NCI-H2227 (cell line): ENCODE data around the gene C21orf58.
"Not testable (repeated sequence)": the region's sequence is repeated elsewhere in the genome, so short reads cannot be mapped to it uniquely, and the experiment has no call there.

Source experiments
- DNase-seq: peaks from one replicate; lab custom pipeline; 2025; ENCODE audit not compliant: unreplicated experiment; lab: John Stamatoyannopoulos, UW

The C21orf58 gene

GRCh38 chr21:46323710-46324389 is at the start of gene C21orf58, which contains the start of gene PCNT:
TSS of gene C21orf58 (minus strand) at chr21:46323870. CDS start at chr21:46322738, 1,132 bp downstream.
TSS of gene PCNT (plus strand) at chr21:46324156. CDS start at chr21:46324229, 73 bp downstream.
- DNase-seq, result peak; percentile 99

- DNase-seq, result not testable (repeated sequence)
Observed at GRCh38 chr21:46372947-46373346, 49.3 kb upstream of the C21orf58 start.

- no peak for DNase-seq
Observed at GRCh38 chr21:46372014-46372485, 48.4 kb upstream of the C21orf58 start.

DNA sequence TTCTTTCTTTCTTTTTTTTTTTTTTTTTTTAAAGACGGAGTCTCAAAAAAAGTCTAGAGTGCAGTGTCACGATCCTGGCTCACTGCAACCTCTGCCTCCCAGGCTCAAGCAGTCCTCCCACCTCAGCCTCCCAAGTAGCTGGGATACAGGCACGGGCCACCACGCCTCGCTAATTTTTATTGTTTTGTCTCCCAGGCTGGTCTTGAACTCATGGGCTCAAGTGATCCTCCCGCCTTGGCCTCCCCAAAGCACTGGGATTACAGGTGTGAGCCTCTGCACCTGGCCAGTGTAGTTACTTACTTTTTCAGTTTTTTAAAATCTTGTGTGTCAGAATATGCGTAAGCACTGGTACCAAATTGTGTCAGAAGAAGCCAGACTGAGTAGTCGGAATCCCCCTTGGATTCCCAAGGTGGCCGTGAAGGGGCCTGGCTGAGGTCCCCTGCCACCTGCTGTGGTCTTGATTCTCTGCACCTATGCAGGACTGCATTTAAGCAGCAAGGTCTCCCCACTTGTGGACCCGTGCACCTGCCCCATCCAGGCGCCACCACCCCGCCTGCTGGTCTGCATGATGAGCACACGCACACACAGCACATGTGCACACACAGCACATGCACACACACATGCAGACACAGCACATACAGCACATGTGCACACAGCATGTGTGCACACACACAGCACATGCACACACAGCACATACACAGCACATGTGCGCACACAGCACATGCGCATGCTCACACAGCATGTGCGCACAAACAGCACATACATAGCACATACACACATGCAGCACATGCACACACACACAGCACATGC is 47.7 kb upstream of the C21orf58 start:
- no peak for DNase-seq

GRCh38 chr21:46369520-46370235 is 46.0 kb upstream of the C21orf58 start:
- DNase-seq, result no peak

DNA sequence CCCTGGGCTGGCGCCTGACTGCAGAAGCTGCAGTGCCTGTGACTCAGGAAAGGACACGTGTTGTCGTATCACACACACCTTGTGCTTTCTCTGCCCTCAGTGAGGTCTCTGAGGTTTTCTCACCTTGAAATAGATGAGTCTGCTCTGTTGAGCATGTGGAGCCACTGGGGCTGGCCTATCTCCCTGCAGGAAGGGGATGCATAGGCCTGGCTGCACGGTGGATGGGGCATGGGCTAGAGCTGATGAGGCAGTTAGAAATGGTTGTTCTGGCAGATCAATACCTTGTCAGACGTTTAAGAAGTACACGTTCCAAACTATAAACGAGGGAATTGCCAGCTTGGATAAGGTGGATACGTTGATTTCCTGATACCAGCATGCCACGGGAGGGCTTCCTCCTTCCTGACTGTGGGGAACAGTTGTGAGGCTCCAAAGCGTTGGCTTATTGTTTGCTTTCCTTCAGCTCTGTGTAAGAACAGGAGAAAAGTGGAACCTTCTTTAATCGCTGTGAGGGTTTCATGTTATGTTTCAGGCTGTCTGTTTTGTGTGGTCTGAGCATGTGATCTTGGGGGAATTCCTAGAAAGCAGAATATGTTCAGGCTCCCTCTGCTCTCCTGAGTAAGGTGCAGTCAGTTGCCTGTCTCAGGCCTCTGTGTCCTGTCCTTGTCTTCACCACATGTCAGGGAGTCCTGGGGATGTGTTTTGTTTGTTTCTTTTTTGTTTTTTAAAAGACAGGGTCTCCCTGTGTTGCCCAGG is 45.0 kb upstream of the C21orf58 start:
- DNase-seq, result no peak

- DNase-seq, result no peak
Observed at GRCh38 chr21:46366966-46367365, 43.3 kb upstream of the C21orf58 start.

GRCh38 chr21:46366561-46366960 is 42.9 kb upstream of the C21orf58 start:
- DNase-seq, result no peak

- no peak for DNase-seq
Observed at GRCh38 chr21:46366091-46366490, 42.4 kb upstream of the C21orf58 start.

DNA sequence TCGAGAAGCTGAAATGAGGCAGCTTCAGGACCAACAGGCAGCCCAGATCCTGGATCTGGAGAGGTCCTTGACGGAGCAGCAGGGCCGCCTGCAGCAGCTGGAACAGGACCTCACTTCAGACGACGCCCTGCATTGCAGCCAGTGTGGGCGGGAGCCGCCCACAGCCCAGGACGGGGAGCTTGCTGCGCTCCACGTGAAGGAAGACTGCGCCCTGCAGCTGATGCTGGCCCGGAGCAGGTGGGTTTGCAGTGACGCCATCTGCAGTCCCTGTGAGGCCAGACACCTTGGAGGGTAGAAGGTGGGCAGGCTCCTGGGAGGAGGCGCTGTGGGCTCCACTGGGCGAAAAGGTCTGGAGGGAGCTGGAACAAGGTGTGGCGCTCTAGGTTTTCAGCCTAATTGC is 40.0 kb upstream of the C21orf58 start:
- no peak for DNase-seq

DNA sequence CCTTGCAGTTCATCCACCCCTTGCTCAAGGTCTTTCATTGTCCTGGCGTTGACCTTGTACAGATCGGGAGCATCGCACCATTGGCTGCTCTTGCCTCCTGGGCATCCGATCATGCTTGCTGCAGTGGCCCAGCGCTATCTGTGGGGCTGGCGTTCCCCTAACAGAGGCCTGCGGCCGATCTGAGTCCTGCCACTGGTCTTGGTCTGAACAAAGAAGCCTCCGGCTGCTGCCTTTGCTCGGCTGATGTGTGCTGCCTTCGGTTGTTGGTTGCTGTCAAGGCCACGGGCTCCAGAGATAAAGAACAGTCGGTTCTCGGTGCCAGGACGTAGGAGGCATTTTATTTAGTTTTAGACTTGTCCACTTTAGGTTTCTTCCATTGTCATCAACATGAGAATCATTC is 39.3 kb upstream of the C21orf58 start:
- no peak for DNase-seq

GRCh38 chr21:46361935-46362334 is 38.3 kb upstream of the C21orf58 start:
- DNase-seq, result no peak

GRCh38 chr21:46361176-46361575 is 37.5 kb upstream of the C21orf58 start:
- no peak for DNase-seq

GRCh38 chr21:46357684-46358425 is 34.2 kb upstream of the C21orf58 start:
- no peak for DNase-seq

DNA sequence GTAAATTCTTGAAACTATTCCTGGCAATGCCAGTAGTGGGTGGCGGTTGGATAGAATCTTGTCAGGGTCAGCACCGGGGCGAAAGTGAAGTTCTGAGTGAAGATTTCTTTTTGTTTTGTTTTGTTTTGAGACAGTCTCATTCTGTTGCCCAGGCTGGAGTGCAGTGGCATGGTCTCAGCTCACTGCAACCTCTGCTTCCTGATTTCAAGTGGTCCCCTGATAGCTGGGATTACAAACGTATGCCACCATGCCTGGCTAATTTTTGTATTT is 33.6 kb upstream of the C21orf58 start:
- DNase-seq, result no peak

DNA sequence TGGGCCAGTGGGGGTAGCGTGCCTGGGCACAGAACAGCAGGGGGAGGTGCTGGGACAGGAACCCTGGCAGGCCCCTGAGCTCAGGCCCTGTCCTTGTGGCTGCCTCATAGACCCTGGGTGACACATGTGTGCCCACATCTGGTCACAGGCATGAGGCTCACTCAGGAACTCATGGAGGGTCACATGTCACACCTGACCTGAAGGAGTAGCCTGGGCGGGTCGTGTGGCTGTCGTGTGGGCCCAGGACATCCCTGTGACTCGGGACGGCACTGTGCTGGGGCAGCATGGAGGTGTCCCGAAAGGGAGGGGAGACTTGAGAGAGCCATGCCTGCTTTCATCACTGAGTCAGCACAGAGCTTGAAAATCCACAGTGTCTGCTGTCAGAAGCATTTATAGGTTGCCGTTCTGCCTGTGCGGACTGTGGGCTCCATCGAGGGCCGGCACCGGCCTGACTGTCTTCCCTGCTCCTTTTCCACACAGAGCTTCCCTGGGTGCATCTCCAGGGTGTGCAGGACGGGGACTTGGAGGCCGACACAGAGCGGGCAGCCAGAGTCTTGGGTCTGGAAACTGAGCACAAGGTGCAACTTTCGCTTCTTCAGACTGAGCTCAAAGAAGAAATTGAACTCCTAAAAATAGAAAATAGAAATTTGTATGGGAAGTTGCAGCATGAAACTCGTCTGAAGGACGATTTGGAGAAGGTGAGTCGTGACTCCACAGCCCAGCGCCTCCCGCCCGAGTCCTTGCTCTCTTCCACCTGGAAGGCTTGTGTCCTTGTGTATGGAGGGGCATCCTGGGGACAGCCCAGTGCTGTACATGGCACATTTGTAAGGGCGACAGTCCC is 33.0 kb upstream of the C21orf58 start:
- no peak for DNase-seq

DNA sequence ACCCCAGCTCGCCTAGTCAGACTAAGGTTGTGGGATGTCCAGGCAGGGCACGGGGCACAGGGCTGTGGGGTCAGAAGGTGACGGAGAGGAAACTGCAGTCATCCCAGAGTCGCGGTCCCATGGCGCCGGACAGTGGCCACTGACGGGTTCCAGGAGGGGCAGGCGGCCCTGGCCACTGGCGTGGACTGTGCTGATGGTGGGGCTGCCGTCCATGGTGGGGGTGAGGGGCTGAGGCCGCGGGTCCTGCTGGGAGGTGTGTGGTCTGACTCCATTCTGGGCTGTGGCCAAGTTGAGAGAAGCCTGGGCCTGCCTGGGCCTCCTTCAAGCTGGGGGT is 32.3 kb upstream of the C21orf58 start:
- DNase-seq, result no peak

GRCh38 chr21:46355161-46356004 is 31.7 kb upstream of the C21orf58 start:
- no peak for DNase-seq

DNA sequence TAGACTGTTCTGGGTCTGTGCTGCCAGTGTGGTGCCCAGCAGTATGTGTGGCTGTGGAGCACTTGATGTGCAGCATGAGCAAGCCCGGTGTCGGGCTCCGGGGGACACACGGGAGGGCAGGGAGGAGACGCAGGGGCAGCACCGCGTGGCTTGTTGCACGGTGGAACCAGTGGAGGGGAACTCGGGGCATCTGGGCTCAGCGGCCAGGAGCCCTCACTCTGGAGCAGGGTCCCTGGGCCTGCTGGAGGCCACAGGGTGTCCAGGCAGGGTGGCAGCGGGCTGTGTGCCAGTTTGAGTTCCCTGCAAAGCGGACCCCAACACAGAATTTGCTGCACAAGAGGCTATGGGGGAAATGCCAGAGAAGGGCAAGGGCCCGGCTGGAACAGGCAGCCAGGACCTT is 30.8 kb upstream of the C21orf58 start:
- DNase-seq, result no peak
